GM12874 (cell line): ENCODE data around the gene GPC6.

Source experiments
- CTCF ChIP-seq: IDR thresholded peaks from 2 replicates; pipeline ENCODE4 v1.5.1; 2011; ENCODE audit warnings: low read depth, mild to moderate bottlenecking, control low read depth, low read length, moderate library complexity; ENCODE audit not compliant: insufficient read depth

The GPC6 gene

GRCh38 chr13:94324767-94325540, 1098.3 kb downstream of the GPC6 start:
- TF ChIP-seq CTCF, result no peak

- TF ChIP-seq CTCF, result no peak
Measured at GRCh38 chr13:94325650-94326049, 1099.0 kb downstream of the GPC6 start.

- no peak for TF ChIP-seq CTCF
Measured at GRCh38 chr13:94327318-94327717, 1100.7 kb downstream of the GPC6 start.

GRCh38 chr13:94328381-94329041, 1101.9 kb downstream of the GPC6 start:
- no peak for TF ChIP-seq CTCF

GRCh38 chr13:94329277-94329676, 1102.7 kb downstream of the GPC6 start:
- no peak for TF ChIP-seq CTCF

GRCh38 chr13:94329754-94330551, 1103.3 kb downstream of the GPC6 start:
- TF ChIP-seq CTCF, result no peak

GRCh38 chr13:94330552-94331071, 1104.0 kb downstream of the GPC6 start:
- TF ChIP-seq CTCF, result no peak
